ENCODE data around the gene REL. TPM values are rescaled to one million over a fixed set of nuclear protein-coding genes. Genes with fewer than 3 reads are reported as not detected.

Gene REL
- total RNA-seq, 6 experiments from 2014 or later = 2.5 to 3.9 (median 3.3) TPM

- DNase-seq = no peak
- TF ChIP-seq, protein P1, sequence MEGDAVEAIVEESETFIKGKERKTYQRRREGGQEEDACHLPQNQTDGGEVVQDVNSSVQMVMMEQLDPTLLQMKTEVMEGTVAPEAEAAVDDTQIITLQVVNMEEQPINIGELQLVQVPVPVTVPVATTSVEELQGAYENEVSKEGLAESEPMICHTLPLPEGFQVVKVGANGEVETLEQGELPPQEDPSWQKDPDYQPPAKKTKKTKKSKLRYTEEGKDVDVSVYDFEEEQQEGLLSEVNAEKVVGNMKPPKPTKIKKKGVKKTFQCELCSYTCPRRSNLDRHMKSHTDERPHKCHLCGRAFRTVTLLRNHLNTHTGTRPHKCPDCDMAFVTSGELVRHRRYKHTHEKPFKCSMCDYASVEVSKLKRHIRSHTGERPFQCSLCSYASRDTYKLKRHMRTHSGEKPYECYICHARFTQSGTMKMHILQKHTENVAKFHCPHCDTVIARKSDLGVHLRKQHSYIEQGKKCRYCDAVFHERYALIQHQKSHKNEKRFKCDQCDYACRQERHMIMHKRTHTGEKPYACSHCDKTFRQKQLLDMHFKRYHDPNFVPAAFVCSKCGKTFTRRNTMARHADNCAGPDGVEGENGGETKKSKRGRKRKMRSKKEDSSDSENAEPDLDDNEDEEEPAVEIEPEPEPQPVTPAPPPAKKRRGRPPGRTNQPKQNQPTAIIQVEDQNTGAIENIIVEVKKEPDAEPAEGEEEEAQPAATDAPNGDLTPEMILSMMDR (IDR thresholded peaks at IDR 0.05) = no peak
- Mint-ChIP-seq H3K4me1 (ENCODE audit: low read depth) (no peaks in the 10 kb centered on the region), H3K27me3 (ENCODE audit: insufficient read depth) (peaks cover 11% of the 10 kb centered on the region), H3K36me3 (ENCODE audit: low read depth) (no peaks in the 10 kb centered on the region), H3K9me3 (no peaks in the 10 kb centered on the region), H3K4me3 (no peak overlapping the region), H3K27ac (no peak overlapping the region)
These were observed 37.3 kb upstream of the REL start for GRCh38 chr2:60844105-60844504.

GRCh38 chr2:60847854-60848253 is 33.5 kb upstream of the REL start:
- Mint-ChIP-seq H3K36me3 (ENCODE audit: low read depth) (no peaks in the 10 kb centered on the region), H3K27me3 (ENCODE audit: insufficient read depth) (peaks cover 10% of the 10 kb centered on the region), H3K27ac (no peak overlapping the region), H3K9me3 (no peaks in the 10 kb centered on the region), H3K4me3 (no peak overlapping the region), H3K4me1 (ENCODE audit: low read depth) (no peaks in the 10 kb centered on the region)
- TF ChIP-seq, protein P1 (IDR thresholded peaks at IDR 0.05) = no peak
- no peak for DNase-seq

DNA sequence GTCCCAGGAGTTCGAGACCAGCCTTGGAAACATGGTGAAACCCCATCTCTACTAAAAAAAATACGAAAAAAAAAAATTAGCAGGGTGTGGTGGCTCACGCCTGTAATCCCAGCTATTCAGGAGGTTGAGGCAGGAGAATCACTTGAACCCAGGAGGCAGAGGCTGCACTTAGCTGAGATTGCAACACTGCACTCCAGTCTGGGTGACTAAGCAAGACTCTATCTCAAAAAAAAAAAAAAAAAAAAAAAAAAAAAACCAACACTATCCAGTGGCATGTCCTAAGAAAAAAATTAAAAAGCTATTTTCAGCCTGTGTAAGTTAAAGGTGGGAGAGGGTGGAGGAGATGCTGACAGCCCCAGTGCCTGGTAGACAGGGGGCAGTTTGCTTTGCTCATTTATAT is 32.2 kb upstream of the REL start:
- TF ChIP-seq, protein P1 (IDR thresholded peaks at IDR 0.05) = no peak
- Mint-ChIP-seq H3K36me3 (ENCODE audit: low read depth) (no peaks in the 10 kb centered on the region), H3K4me1 (ENCODE audit: low read depth) (no peaks in the 10 kb centered on the region), H3K27me3 (ENCODE audit: insufficient read depth) (peaks cover 14% of the 10 kb centered on the region), H3K9me3 (no peaks in the 10 kb centered on the region), H3K27ac (no peak overlapping the region), H3K4me3 (no peak overlapping the region)
- DNase-seq = no peak

- Mint-ChIP-seq H3K36me3 (ENCODE audit: low read depth) (no peaks in the 10 kb centered on the region), H3K27me3 (ENCODE audit: insufficient read depth) (peaks cover 14% of the 10 kb centered on the region), H3K4me1 (ENCODE audit: low read depth) (peaks cover 10% of the 10 kb centered on the region), H3K4me3 (no peak overlapping the region), H3K9me3 (no peaks in the 10 kb centered on the region), H3K27ac (no peak overlapping the region)
- no peak for DNase-seq
- TF ChIP-seq, protein P1 (IDR thresholded peaks at IDR 0.05) = no peak
These were observed 29.0 kb upstream of the REL start for GRCh38 chr2:60852282-60852860.

- Mint-ChIP-seq H3K27me3 (ENCODE audit: insufficient read depth) (peaks cover 12% of the 10 kb centered on the region), H3K4me1 (ENCODE audit: low read depth) (peaks cover 10% of the 10 kb centered on the region), H3K36me3 (ENCODE audit: low read depth) (no peaks in the 10 kb centered on the region), H3K4me3 (no peak overlapping the region), H3K9me3 (no peaks in the 10 kb centered on the region), H3K27ac (no peak overlapping the region)
- DNase-seq = no peak
- TF ChIP-seq, protein P1 (IDR thresholded peaks at IDR 0.05) = no peak
These were observed 27.8 kb upstream of the REL start for GRCh38 chr2:60853531-60853930.
